ENCODE results near the gene PRKAG2. TPM values are rescaled to one million over a fixed set of nuclear protein-coding genes. Genes with fewer than 3 reads are reported as not detected.

Gene PRKAG2
- polyA plus RNA-seq, 1 of the 3 experiments (the other 2 are of a cell fraction): 51.6 TPM

GRCh38 chr7:151520419-151521261, 356.3 kb downstream of the PRKAG2 start:
- H3K9me2 ChIP-seq: no peaks in the 10 kb centered on the region
- peaks cover 6 to 19% of the 10 kb centered on the region in 2 experiments; a peak in 2 of 4 replicates for H3K4me1 ChIP-seq (ENCODE audit: control insufficient read depth in 1 of 2, insufficient read depth in 2 of 2, low read depth in 1 of 2, low read length in 1 of 2)
- H3K36me3 ChIP-seq (replicated peaks in 1 of 2; ENCODE audit: control insufficient read depth in 1 of 2, insufficient read depth in 2 of 2, low read length in 1 of 2): no peaks in the 10 kb centered on the region
- peak overlapping the region; percentile 81 for H3K4me2 ChIP-seq
- 44% methylated on average over 29 of the region's 55 CpGs for WGBS (ENCODE audit: low lambda C conversion rate)
- H3K9me3 ChIP-seq: no peaks in the 10 kb centered on the region
- peak overlapping the region; percentile 76 for H3K9ac ChIP-seq
- H3F3A ChIP-seq (replicated peaks; ENCODE audit: insufficient read depth): no peaks in the 10 kb centered on the region
- DNase-seq: peak; percentile 76
- H3K79me2 ChIP-seq (ENCODE audit: insufficient read depth): peaks cover 37% of the 10 kb centered on the region
- CTCF ChIA-PET: interaction anchor here (0.6 to 3.2 kb wide), 6 partner anchors 9 to 354 kb away, joined by 3 to 18 read pairs (median 4); no protein-coding TSS in a partner anchor
- no peak for TF ChIP-seq FOSL2 (IDR thresholded peaks at IDR 0.05; ENCODE audit: borderline replicate concordance, low read depth)
- no peak for TF ChIP-seq RAD21 (IDR thresholded peaks at IDR 0.05; ENCODE audit: low read length)
- TF ChIP-seq USF1 (IDR thresholded peaks at IDR 0.05; ENCODE audit: borderline replicate concordance, low read depth): no peak
- TF ChIP-seq USF2 (IDR thresholded peaks at IDR 0.05; ENCODE audit: borderline replicate concordance, low read depth, low read length): no peak
- TF ChIP-seq TEAD4 (IDR thresholded peaks at IDR 0.05; ENCODE audit: borderline replicate concordance, insufficient read depth): no peak
- TF ChIP-seq, protein P1, sequence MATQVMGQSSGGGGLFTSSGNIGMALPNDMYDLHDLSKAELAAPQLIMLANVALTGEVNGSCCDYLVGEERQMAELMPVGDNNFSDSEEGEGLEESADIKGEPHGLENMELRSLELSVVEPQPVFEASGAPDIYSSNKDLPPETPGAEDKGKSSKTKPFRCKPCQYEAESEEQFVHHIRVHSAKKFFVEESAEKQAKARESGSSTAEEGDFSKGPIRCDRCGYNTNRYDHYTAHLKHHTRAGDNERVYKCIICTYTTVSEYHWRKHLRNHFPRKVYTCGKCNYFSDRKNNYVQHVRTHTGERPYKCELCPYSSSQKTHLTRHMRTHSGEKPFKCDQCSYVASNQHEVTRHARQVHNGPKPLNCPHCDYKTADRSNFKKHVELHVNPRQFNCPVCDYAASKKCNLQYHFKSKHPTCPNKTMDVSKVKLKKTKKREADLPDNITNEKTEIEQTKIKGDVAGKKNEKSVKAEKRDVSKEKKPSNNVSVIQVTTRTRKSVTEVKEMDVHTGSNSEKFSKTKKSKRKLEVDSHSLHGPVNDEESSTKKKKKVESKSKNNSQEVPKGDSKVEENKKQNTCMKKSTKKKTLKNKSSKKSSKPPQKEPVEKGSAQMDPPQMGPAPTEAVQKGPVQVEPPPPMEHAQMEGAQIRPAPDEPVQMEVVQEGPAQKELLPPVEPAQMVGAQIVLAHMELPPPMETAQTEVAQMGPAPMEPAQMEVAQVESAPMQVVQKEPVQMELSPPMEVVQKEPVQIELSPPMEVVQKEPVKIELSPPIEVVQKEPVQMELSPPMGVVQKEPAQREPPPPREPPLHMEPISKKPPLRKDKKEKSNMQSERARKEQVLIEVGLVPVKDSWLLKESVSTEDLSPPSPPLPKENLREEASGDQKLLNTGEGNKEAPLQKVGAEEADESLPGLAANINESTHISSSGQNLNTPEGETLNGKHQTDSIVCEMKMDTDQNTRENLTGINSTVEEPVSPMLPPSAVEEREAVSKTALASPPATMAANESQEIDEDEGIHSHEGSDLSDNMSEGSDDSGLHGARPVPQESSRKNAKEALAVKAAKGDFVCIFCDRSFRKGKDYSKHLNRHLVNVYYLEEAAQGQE (IDR thresholded peaks at IDR 0.05; ENCODE audit: low read depth, low read length): no peak
- TF ChIP-seq YY1 (IDR thresholded peaks at IDR 0.05; ENCODE audit: low read depth): no peak
- TF ChIP-seq EP300 (IDR thresholded peaks at IDR 0.05; ENCODE audit: borderline replicate concordance in 1 of 2, low read depth in 1 of 2, low read length in 1 of 2): no peak
- no peak for TF ChIP-seq SMC3 (IDR thresholded peaks at IDR 0.05; ENCODE audit: low read depth, low read length)
- TF ChIP-seq FOXJ3 (CRISPR knock-in tag; IDR thresholded peaks at IDR 0.05): no peak
- TF ChIP-seq GATA2 (CRISPR knock-in tag; IDR thresholded peaks at IDR 0.05): no peak
- no peak for TF ChIP-seq EZH2phosphoT487 (IDR thresholded peaks at IDR 0.05; ENCODE audit: borderline replicate concordance, low read depth)
- TF ChIP-seq FOXM1 (IDR thresholded peaks at IDR 0.05; ENCODE audit: low read depth): no peak
- no peak for TF ChIP-seq JUND (IDR thresholded peaks at IDR 0.05)
- TF ChIP-seq SIN3A (IDR thresholded peaks at IDR 0.05; ENCODE audit: borderline replicate concordance, low read depth, low read length): no peak
- TF ChIP-seq MAX (IDR thresholded peaks at IDR 0.05; ENCODE audit: low read depth): no peak
- peak overlapping the region; percentile 54 to 81 for H3K4me3 ChIP-seq (ENCODE audit: low read depth in 2 of 2, low read length in 1 of 2)
- POLR2A ChIA-PET: interaction anchor here (0.6 to 2.7 kb wide), 3 partner anchors 18 to 111 kb away, joined by 3 to 9 read pairs (median 3); partner anchors contain the start of gene WDR86
- peak overlapping the region; percentile 91 to 95 for H3K27ac ChIP-seq (ENCODE audit: low read depth in 2 of 2, low read length in 1 of 2)
- H3K27me3 ChIP-seq (ENCODE audit: insufficient read depth): no peaks in the 10 kb centered on the region
- peak overlapping the region; percentile 90 for H2AFZ ChIP-seq (ENCODE audit: low read depth)
- peaks cover 33% of the 10 kb centered on the region for H4K20me1 ChIP-seq (ENCODE audit: insufficient read depth)
